ENCODE measurements around the gene ZNF514.
A peak's percentile ranks its signal among the peaks of the same experiment; 100 is the strongest.

DNA sequence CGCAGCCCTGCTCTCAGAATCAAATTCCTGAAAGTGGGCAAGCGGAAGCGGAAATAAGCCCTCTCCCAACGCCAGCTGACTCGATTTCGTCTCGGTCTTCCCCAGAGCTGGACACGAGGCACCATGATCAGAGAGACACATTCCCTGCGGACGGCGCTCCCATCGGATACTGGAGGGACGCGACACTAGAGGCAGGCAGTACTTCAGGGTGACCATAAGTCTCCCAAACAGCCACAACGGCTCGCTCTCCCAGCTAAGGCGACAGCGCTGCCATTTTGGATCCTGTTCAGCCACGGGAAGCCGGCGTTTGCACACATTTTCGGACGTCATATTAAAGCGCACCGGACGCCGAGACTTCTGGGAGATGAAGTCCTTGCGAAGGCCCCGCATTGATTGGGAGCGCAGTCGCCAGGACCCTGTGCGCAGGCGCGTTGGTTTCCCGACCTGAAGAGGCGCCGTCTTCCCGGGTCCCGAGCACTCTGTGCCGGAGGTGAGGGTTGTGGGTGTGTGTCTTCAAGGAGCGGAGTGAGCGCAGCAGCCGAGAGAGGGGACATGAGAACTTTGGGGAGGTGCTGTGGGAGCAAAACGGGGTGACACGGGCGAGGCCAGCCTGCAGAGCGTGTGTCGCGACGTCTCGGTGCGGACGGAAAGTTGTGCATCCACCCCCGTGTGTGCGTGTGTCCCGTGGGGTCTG, 5.9 kb upstream of the ZNF514 start, which contains the start of gene ZNF2:
- TF ChIP-seq, protein P1, sequence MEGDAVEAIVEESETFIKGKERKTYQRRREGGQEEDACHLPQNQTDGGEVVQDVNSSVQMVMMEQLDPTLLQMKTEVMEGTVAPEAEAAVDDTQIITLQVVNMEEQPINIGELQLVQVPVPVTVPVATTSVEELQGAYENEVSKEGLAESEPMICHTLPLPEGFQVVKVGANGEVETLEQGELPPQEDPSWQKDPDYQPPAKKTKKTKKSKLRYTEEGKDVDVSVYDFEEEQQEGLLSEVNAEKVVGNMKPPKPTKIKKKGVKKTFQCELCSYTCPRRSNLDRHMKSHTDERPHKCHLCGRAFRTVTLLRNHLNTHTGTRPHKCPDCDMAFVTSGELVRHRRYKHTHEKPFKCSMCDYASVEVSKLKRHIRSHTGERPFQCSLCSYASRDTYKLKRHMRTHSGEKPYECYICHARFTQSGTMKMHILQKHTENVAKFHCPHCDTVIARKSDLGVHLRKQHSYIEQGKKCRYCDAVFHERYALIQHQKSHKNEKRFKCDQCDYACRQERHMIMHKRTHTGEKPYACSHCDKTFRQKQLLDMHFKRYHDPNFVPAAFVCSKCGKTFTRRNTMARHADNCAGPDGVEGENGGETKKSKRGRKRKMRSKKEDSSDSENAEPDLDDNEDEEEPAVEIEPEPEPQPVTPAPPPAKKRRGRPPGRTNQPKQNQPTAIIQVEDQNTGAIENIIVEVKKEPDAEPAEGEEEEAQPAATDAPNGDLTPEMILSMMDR (IDR thresholded peaks at IDR 0.05), result peak in 2 of 4 experiments; percentile 8 to 28
- TF ChIP-seq POLR2AphosphoS5 (IDR thresholded peaks at IDR 0.05), result peak; percentile 78
- TF ChIP-seq EP300 (IDR thresholded peaks at IDR 0.05), result no peak
